NCI-H1436 (cell line): ENCODE measurements around the gene TYK2.
"Not testable (repeated sequence)": the region's sequence is repeated elsewhere in the genome, so short reads cannot be mapped to it uniquely, and the experiment has no call there.

Experiments used
- DNase-seq: peaks from one replicate; lab custom pipeline; 2025; lab: John Stamatoyannopoulos, UW

The TYK2 gene

GRCh38 chr19:10380313-10381102, at the start of gene TYK2:
Gene TYK2 (minus strand): TSS chr19:10380572. CDS start chr19:10378406, 2,166 bp downstream.
- DNase-seq = peak; percentile 98

- DNase-seq = no peak
Measured at GRCh38 chr19:10428996-10429381, 48.6 kb upstream of the TYK2 start.

DNA sequence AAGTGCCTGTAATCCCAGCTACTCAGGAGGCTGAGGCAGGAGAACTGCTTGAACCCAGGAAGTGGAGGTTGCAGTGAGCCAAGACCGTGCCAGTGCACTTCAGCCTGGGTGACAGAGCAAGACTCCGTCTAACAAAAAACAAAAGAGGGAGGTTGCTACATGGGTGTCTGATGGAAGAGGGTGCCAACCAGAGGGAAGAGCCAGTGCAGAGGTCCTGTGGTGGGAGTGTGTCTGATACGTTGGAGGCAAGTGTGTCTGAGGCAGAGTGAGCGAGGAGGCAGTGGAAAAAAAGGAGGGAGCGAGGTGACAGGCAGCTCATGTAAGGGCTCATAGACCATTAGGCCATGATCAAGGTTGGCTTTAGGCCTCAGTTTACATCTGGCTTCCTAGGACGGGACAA, 46.8 kb upstream of the TYK2 start:
- DNase-seq = no peak

DNA sequence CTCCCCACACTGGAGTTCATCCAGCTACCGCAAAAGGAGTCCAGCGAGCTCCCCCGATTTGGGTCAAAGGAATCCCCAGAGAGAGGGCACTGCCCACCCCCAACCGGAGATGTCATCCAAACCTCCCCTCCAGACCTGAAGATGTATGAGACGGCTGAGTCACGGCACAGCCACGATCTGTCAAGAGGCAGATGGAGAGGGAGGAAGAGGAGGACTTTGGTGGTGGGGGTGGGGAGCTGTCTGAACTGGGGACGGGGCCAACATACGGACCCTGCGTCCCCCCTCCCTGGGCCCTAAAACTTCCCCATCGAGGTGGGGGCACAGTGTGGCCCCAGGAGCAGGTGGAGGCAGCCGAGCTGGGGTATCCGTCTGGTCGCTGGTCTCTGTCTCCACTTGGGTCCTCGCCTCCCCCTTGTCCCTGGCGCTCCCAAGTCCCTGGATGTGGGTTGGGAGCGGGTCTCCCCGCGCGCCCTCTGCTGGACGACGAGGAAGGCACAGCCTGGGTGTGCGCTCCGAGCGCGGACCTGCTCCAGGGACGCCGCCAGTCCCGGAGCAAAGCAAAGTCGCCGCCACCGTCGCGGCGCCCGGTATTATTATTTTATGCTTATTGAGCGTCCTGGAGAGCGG, 43.8 kb upstream of the TYK2 start:
- DNase-seq = peak; percentile 47

GRCh38 chr19:10422846-10423245, 42.5 kb upstream of the TYK2 start:
- no peak for DNase-seq

DNA sequence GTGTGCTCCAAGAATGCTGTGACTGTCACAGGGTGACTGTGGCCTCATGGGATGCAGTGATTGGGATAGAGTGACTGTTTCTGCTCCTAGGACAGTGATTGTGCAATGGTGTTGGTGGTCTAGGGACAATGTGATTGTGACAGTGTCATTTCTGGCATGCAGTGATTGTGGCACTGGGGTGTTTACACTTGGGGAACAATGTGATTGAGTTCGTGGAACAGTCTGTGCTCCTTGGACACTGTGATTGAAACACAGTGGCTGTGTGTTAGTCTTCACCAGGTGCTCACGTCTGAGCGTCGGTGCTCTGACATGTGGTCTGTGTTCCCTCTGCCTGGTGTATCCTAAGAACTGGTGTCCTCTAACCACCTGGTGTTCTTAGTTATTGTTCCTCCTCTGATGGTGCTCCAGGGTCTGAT, 41.7 kb upstream of the TYK2 start:
- DNase-seq = no peak

DNA sequence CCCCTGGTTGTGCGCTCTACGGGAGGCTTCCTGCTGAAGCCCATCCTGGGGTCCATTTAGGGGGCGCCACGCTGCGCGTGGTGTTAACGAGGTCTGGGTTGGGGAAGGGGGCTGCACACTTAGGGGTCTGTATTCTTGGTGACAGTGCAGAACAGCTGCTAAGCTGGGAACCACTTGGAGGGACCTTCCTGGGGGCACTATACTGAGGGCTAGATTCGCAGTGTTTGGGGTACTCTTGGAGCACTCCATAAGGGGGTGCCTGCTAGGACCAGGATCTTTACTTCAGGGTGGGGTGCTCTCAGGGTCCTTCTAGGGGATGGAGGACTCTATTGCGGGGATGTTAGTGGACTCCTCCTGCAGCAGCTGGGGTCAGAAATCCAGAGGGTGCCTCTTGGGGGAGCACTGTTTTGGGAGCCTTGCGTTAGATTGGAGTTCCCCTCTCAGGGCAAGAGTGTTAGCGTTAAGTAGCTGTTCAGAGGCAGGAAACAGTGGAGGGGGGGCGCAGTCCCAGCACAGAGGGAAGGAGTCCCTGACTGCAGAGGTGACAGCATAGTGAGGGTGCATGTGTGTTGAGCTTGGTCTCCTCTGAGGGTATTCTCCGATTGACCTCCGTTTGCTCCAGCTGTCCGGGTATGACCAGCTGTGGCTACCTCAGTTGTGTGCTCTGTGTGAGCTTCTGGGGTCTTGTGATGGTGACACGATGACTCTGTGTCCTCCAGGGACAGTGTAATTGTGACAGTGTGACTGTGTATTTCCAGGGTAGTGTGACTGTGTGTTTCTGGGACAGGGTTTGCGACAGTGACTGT, 41.1 kb upstream of the TYK2 start:
- DNase-seq = no peak

DNA sequence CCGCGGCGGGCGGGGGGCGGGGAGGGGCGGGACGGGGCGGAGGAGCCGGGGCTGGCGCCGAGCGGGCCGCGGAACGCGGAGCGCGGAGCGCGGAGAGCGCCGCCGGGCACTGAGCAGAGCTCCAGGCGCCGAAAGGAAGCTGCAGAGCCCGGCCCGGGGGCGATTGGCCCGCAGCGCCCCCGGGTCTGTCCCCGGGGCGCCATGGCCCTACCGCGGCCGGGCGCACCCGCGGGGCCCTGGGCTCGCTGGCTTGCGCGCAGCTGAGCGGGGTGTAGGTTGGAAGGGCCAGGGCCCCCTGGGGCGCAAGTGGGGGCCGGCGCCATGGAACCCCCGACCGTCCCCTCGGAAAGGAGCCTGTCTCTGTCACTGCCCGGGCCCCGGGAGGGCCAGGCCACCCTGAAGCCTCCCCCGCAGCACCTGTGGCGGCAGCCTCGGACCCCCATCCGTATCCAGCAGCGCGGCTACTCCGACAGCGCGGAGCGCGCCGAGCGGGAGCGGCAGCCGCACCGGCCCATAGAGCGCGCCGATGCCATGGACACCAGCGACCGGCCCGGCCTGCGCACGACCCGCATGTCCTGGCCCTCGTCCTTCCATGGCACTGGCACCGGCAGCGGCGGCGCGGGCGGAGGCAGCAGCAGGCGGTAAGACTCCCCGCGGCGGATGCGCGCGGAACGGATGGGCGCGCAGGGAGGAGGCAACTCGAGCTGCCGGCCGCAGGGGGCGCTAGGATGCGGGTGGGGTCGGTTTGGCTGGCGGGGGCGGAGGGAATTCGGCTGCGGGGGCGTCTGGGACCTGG, 40.3 kb upstream of the TYK2 start, which contains the start of gene PDE4A:
Gene PDE4A (plus strand): TSS at position 95 of the 796 bp plus-strand sequence. CDS start 227 bp downstream, at position 322.
- no peak for DNase-seq

DNA sequence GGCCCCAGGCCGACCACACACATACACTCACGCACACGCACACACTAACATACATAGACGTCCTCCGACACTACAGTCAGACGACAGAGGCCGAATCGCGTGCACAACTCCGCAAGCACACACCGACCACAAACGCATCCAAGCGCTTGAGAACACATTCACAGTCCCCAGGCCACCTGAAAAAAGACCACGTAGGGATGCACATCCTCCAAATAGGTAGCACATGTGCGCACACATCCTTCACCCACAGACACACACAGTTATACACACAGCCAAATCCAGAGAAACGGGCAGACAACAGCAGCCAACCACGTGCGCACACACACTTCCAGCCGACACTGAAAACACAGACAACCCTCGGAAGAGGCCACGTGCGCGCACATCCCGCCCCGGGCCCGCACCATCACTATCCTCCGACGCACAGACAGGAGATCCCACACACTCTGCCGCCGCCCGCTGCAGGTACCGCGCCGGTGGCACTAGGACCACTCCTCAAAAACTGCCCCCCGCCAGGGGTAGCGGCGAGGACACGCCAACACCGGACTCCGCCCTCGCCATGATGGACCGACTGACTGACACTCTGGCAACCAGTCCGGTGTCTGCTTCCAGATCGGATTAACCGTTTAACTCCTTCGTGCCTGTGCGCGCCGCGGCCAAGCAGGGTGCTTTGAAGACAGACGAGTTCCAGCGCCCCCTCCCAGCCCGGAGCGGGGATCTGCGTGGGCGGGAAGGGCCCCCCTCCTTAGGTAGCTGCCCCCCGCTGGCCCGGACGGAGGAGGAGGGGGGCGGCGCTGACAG, 39.5 kb upstream of the TYK2 start:
- DNase-seq = no peak

- no peak for DNase-seq
Measured at GRCh38 chr19:10419200-10419645, 38.9 kb upstream of the TYK2 start.

DNA sequence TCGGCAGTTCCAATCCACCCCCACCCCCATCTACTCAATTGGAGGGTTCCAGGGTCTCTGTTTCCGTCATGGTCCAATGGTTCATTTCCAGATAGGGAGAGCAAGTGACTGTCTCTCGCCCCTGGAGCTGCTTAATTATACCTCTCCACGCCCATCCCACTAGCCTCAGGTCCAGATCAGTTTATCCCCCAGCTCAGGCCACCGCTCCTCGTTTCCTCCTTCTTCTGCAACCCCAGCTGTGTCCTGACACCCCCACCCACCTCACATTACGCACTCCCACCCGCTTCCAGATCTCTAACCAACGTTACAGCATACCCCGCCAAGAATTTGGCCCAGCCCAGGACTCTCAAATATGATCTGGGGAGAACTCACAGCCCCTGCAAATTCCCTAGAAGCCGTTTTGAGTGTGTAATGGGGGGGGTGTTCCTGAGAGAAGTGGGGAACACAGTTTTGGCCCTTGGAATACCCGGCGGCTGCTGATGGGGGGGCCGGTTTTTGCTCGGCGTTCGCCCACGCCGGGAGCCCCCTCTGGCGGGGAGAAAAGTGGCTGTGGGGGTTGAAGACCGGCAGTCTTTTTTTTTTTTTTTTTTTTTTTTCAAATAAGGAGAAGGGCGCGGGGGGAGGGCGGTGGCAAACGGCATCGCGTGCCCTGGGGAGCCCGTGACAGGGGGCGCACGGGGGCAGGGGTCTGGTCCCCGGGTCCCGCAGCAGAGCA, 38.3 kb upstream of the TYK2 start:
- DNase-seq = no peak

GRCh38 chr19:10418235-10418484, 37.8 kb upstream of the TYK2 start:
- no peak for DNase-seq

DNA sequence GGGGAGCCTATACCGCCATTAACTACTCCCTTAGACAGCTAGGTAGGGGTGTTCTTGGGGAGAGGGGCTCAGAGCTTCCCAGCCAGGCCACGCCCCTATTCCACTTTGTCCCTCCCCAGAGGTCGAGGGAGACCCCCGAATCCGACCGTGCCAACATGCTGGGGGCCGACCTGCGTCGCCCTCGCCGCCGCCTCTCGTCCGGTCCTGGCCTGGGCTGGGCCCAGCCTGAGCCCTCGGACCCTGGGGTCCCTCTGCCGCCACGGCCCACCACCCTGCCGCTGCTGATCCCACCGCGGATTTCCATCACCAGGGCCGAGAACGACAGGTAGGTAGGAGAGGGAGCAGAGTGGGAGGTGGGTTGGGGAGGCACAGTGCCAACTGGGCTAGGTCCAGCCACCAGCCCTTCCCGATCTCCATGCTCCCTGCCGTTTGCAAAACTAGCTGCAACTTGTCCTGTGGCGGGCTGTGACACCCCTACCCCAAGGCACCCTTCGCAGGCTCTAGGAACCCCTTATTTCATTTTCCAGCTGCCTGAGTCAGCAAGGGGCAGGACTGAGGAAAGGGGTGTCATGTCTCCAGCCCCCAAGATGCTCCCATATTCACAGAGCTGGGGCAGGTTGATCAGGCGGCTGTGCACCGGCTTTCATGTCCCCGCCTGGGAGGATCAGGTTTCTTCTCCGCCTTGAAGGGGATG, 37.3 kb upstream of the TYK2 start:
- no peak for DNase-seq

DNA sequence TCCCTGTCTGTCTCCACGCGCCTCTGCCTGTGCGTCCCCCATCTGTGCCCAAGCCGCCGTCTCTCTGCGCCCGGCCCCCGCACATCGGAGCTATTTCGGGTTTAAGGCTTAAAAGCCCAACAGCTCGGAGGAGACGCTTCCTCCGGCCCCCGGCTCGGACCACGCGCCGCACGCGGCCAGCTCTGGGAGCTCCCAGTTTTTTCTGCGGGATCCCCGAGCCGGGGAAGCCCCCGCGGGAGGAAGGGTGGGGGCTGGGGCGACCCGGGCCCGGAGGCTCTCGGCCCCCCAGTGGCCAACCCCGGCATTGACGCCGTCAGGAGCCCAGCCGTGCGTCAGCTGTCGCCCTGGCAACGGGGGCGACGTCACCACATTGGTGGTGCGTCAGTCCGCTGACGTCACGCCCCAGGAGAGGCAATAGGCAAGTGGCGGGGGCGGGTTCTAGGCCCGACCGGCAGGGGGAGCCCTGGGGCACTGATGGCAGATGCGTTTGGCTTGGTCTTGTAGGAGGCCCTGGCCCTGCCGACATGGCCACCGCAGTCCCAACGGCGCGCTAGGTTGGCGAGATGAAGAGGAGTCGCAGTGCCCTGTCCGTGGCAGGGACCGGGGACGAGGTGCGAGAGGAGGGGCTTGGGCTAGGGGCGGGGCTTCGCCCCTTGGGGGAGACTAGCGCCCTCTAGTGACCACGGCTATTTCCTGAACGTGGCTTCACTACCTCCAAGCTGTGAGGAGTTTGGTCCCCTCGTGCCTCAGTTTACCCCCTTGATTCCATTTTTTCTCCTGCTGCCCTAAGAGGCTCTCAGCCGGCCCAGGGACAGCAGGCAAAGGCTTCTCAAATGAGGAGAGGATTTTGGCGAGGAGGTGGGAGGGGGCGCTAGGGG, 36.2 kb upstream of the TYK2 start:
- peak; percentile 89 for DNase-seq

DNA sequence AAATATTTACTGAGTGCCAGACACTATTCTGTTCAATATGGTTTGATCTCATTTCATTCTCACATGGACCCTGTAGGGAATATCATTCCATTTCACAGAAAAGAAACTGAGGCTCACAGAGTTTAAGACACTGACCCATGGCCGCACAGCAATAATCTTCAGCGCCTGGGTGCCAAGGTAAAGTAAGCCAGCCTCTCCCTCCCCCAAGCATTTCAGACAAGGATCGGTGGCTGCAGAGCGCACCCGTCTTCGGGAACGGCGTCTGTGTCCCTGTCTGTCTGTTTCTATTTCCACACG, 35.7 kb upstream of the TYK2 start:
- no peak for DNase-seq

DNA sequence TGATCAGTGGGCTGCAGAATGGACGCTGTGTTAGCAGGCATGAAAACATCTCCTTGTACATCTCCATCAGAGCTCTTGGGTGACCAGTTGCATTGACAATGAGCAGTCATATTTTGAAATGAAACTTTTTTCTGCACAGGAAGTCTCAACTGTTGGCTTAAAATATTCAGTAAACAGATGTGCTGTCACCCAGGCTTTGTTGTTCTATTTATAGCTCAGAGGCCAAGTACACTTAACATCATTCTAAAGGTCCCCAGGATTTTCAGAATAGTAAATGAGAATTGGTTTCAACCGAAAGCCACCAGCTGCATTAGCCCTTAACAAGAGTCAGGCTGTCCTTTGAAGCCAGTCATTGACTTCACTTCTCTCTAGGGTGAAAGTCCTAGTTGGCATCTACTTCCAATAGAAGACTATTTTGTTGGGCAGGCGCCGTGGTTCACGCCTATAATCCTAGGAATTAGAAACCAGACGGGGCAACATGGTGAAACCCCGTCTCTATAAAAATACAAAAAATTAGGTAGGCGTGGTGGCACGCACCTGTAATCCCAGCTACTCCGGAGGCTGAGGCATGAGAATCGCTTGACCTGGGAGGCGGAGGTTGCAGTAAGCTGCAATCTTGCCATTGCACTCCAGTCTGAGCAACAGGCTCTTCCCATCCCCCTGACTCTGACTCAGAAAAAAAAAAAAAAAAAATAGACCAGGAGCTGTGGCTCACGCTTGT, 32.0 kb upstream of the TYK2 start:
- DNase-seq = no peak

- DNase-seq = not testable (repeated sequence)
Measured at GRCh38 chr19:10411224-10411623, 30.9 kb upstream of the TYK2 start.

DNA sequence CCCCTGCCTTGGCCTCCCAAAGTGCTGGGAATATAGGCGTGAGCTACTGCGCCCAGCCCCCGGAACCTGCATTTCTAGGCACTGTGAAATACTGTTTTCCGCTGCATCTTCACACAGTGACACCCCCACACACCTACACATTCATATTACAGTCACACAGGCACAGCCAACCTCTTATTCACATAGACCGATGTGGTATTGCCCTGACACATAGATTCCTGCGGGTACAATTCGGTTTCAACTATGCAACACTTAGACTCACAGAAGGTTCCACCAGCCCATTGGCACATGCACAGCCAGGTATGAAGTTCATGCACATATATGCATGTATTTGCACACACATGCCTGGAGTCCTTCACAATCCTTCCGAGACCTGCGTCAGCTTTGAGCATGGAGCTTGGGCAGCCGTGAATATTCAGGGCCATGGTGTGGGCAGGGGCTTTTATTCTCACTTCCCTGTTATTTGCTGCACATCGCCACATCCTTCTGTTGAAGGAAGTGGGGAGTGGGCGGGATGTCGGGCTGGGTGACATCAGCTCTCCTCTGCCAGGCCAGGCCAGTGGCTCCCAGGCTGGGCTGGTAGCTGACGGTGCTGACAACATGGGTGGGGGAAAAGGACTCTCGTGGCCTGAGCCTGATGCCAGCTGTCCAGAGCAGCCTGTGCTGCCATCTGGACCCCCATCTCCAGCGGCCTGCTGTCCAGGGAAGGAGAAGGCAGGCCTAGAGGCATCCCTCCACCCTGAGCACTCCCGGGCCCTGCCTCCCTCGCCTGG, 28.3 kb upstream of the TYK2 start:
- DNase-seq = no peak
